HS-27A (cell line): ENCODE results near the gene CTDP1.
"Not testable (repeated sequence)": the region's sequence is repeated elsewhere in the genome, so short reads cannot be mapped to it uniquely, and the experiment has no call there.

Experiments
- DNase-seq: peaks from one replicate; pipeline ENCODE4 v3.0.0-alpha.2; 2012; ENCODE audit warnings: low read depth, missing footprints

The CTDP1 gene

DNA sequence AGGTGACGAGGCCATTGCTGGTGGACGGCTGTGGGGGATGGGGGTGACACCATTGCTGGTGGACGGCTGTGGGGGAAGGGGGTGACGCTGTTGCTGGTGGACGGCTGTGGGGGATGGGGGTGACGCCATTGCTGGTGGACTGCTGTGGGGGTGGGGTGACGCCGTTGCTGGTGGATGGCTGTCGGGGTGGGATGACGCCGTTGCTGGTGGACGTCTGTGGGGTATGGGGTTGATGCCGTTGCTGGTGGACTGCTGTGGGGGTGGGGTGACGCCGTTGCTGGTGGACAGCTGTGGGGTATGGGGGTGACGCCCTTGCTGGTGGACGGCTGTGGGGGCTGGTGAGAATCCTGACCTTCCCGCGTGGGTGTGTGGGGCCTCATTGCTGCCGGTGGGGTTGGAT, 47.1 kb downstream of the CTDP1 start:
- DNase-seq, result no peak

DNA sequence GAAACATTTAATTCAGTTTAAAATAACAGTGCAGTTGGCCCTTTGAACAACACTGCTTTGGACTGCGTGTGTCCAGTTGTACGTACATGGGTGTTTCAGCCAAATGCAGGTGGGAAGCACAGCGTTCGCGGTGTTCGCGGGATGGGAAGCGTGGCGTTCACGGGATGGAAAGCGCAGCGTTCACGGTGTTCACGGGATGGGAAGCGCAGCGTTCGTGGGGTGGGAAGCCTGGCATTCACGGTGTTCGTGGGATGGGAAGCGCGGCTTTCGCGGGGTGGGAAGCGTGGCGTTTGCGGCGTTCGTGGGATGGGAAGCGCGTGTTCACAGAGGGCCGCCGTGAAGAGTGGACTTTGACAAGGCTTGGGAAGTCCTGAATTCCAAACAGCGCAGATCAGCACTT, 47.6 kb downstream of the CTDP1 start:
- no peak for DNase-seq

DNA sequence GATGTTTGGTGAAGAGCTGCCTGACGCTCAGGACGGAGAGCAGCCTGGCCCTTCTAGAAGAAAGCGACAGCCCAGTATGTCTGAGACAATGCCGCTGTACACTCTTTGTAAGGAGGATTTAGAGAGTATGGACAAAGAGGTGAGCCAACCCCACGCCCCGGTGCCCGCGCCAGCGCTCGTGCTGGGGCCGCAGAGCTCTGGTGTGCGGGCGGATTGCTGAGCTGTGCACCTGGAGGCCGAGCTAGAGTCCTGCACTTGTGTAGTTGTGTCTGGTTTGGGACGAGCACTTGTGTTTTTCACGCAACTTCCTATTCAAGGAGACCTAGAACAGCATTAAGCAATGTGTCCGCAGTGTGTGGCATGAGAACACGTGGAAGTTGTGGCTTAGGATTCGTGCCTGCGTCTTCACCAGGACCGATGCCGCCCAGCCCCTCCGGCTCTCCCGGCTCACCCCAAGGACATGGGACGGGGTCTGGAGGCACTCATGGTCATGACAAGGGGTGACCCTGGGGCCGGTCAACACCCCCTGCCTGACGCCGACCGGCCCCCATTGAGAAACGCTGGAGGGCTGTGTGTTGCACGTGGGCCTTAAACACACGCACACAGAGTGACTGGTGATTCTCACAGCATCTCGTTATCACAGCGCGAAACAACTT, 49.5 kb downstream of the CTDP1 start:
- no peak for DNase-seq

DNA sequence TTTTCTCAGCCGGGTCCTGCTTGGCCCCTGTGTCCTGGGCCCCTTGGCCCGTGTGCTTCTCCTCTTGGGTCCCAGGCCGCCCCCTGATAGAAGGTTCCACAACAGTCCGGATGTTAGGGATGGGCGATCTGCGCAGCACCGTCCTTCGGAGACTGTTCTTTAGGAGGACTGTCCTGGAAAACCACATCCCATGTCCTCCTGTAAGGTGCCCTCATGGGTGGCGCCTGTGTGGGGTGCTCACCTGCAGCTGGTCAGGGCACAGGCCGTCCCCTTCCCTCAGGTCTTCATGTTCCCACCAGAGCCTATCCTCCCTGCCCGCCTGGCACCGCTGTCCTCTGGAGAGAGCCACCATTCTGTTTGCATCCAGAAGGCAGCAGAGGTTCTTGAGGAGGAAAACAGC, 50.0 kb downstream of the CTDP1 start:
- DNase-seq, result no peak

DNA sequence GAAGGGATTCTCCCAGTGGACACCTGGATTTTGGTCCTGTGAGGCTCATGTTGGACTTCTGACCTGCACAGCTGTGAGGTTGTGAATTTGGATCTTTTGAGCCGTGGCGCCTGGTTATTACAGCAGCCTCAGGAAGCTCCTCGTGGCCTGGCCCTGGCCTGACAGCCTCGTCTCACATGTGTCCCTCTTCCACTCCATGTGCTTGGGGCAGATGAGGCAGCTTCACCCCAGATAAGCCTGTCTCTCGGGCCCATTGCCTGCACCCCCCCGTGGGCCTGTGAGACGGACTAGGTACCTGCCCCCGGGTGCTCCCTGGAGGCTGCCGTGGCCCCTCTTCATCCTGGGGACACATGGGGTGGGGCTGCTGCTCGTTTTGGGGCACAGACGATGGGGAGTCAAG, 51.2 kb downstream of the CTDP1 start:
- no peak for DNase-seq

DNA sequence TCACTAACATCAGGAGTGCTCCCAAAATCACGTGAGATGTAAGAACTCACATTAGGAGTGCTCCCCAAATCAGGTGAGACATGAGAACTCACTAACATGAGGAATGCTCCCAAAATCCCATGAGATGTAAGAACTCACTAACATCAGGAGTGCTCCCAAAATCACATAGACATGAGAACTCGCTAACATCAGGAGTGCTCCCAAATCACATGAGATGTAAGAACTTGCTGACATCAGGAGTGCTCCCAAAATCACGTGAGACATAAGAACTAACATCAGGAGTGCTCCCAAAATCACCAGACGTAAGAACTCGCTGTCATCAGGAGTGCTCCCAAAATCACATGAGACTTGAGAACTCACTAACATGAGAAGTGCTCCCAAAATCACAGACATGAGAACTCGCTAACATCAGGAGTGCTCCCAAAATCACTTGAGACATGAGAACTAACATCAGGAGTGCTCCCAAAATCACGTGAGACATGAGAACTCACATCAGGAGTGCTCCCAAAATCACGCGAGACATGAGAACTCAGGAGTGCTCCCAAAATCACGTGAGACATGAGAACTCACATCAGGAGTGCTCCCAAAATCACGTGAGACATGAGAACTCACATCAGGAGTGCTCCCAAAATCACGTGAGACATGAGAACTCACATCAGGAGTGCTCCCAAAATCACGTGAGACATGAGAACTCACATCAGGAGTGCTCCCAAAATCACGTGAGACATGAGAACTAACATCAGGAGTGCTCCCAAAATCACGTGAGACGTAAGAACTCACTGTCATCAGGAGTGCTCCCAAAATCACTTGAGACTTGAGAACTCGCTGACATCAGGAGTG, 52.5 kb downstream of the CTDP1 start:
- not testable (repeated sequence) for DNase-seq

DNA sequence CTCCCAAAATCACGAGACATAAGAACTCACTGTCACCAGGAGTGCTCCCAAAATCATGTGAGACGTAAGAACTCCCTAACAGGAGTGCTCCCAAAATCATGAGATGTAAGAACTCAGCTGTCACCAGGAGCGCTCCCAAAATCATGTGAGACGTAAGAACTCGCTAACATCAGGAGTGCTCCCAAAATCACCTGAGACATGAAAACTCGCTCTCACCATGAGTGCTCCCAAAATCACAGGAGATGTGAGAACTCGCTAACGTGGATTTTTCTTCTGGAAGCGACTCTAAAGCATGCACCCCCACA, 53.1 kb downstream of the CTDP1 start:
- DNase-seq, result no peak

DNA sequence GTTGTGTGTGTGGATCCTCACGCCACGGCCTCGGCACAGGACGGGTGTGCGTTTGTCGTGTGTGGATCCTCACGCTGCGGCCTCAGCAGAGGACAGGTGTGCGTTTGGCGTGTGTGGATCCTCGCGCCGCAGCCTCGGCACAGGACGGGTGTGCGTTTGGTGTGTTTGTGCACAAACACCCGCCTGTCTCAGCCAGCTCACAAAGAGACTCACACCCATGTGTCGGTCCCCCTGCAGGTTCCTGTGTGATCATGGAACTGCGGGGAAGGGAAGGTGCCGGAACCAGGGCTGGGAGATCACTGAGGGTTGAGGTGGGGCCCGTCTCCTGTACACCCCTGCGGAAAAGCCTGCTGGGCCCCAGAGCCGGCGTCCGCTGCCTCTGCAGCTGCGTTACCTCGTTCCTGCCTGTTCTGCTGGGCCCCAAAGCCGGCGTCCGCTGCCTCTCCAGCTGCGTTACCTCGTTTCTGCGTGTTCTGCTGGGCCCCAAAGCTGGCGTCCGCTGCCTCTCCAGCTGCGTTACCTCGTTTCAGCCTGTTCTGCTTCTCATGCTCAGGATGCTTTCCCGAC, 53.6 kb downstream of the CTDP1 start:
- DNase-seq, result no peak

DNA sequence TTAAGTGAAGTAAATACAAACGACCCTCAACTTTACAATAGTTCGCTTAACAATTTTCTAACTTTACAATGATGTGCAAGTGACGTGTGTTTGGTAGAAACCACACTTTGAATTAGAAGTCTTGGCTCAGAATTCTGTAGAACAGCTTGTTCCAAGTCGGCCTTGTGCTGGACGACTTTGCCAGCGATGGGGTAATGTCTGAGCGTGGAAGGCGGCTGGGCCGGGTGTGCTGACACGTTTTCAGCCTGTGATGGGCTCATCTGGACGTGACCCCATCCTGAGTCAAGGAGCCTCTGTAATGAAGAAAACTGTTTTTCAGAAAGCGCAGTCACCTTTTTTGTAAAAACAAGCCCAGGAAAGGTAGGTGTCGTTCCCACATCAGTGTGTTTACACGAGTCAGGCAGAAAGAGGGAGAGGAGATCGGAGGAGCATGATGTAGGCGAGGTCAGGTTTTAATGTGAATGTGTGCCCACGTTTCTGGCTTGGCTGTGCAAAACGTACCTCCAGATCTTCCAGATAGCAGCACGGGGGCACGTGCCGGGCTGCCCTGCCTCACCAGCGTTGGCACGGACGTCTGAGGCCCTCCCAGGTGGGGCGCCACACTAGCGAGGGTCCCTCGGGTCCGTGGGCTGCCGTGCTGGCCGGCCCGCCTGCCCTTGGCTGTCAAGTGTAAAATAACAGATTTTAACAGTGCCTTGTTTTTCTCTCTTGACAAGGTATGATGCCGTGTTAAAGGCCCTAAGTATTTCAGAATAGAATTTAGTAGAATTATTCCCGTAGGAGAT, 54.6 kb downstream of the CTDP1 start:
- DNase-seq, result no peak

DNA sequence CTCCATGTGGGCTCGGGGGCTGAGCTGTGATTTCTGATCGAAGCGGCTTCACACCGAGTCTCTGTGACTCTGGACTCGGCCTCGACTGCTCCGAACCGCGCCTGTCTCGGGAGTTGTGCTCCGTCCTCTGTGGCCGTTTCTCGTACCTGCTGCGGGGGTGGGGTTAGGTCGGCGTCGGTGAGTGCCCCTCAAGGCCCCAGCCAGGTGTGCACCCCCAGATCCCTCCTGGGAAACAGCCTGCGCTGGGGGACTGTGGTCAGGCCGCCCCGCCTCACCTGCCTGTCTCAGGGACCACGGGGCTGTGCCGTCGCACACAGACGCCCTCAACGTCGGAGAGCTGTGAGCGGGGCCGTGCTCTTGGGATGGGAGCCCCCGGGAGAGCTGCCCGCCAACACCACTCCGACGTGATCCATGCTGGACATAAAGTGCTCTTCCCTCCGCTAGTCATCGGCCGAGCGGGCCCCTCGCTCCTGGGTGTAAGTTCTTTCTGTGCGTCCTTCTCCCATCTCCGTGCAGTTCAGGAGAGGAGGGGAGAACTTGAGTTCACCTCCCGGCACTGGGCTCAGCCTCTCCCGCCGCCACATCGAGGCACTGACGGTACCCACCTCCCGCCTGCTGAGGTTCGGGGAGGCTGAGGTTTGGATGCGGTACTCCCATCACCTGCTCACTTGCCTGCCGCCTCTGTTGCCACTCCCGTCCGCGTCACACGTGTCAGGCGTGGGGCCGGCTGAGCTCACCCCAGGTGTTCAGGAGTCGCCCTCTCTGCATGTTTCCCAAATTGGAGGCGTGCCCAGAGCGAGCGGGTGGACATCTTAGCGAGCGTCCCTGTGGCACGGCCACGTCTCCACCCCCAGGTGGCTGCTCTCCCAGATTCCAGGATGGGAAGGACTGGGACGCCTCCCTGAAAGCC, 55.7 kb downstream of the CTDP1 start:
- no peak for DNase-seq

DNA sequence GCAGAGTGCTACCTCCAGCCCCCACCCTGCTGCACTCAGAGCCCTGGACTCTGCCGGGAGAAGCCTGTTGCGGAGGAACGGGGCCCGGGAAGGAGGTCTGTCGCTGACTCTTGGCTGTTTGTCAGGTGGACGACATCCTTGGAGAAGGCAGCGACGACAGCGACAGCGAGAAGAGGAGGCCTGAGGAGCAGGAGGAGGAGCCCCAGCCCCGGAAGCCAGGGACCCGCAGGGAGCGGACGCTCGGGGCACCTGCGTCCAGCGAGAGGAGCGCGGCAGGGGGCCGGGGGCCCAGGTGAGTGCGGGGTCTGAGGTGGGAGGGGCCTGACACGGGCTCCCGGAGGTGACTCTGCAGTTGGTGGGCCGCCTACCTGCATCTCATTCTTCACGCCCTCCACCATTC, 56.6 kb downstream of the CTDP1 start:
- DNase-seq, result no peak

DNA sequence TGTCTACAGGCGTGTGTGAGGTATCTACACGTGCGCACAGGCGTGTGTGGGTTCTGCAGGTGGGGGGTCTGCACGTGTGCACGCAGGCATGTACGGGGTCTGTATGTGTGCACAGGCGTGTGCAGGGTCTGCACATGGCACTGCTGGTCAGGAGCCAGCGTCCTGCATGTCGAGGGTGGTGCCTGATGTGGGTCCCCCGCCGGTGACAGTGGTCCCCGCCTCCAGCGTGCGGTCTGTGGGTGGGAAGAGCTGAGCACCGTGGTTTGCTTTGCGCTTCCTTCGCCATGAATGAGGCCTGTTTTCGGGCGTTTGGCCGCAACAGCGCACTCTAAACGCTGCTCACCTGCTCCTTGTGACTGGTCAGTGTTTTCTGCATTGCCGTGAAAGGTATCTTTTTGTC, 57.2 kb downstream of the CTDP1 start:
- no peak for DNase-seq

DNA sequence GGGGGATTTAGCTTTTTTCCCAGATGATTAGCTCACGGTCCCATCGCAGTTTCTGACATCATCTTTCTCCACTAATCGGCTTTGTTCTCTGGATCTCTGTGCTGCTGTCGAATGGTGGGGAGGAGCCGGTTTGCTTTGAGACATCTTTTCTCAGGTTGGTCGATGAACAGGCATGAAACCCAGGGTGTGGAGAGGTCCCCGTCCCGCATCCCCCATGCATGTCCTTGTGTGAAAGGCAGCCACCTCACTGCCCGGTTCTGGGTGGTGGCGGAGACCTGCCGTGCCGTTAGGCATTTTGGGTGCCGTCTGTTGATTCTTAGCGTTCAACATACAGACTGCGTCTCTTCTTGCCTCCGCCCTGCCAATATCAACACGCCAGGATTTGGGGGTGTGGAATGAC, 57.8 kb downstream of the CTDP1 start:
- DNase-seq, result no peak

DNA sequence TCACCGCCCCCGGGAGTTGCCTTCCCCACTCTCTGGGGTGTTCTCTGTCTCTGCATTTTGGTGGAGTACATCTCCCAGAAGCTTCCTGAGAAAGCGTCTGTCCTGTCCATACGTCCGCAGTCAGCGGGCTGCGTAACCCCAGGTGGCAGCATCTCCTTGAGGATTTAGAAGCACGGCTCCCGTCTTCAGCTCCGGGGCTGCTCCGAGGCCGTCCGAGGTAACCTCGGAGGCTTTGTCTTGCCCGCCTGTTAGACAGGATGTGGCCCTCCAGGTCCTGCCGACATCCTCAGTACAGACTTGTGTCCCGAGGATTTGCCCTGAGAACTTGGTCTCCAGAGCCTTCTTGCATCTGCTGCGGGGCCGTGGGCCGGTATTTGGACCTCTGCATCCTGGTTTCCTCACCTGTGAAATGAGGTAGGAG, 58.4 kb downstream of the CTDP1 start:
- no peak for DNase-seq

DNA sequence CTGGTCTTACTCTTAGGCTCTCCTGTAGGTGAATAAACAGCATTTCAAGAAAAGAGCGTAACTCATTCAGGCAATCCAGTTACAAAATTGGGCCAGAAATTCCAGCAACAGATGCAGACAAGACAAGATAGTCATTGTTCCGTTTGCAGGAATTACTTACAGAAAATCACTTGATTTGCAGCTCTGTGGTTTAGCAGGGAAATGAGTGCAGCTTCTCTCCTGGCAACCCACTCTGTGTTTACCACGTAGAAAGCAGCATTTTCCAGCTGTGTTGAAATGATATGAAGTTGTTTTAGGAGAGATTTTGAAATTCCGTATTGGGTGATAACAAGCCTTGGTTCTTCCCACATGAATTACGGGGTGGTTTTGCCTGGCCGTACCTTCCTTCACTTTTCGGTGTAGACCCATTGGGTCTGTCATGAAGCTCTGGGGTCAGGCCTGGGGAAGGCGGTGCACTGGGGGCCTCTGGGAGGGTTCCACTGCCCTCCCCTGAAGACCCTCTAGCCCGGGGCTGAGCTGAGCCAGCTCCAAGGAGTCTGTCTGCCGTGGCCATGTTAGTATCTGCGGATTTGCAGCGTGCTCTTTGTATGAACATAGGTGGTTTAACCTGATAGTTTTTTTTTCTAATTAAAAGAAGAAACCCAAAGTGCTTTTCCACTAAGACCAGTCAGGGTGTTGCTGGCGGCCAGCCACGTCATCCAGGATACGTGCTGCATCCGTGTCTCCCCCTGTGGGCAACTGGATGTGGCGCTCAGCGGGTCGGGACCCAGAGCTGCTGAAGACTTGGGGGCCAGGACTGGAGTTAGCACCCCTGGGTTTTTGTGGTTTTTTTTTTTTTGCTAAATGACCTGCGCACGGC, 59.2 kb downstream of the CTDP1 start:
- no peak for DNase-seq

DNA sequence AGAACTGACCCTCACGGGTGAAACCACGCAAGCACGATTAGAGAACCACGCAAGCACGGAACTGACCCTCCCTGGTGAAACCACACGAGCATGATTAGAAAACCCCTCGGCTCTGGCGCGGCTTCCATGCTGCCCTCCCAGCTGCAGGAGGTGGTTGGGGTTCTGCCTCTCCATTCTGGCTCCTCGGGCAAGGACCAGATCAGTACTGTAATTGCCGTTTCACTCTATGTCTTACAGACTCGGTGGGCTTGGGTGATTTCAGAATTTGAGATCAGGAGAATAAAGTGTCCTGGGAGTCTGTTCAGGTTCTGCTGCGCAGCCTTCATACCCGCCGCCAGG, 59.8 kb downstream of the CTDP1 start:
- no peak for DNase-seq

DNA sequence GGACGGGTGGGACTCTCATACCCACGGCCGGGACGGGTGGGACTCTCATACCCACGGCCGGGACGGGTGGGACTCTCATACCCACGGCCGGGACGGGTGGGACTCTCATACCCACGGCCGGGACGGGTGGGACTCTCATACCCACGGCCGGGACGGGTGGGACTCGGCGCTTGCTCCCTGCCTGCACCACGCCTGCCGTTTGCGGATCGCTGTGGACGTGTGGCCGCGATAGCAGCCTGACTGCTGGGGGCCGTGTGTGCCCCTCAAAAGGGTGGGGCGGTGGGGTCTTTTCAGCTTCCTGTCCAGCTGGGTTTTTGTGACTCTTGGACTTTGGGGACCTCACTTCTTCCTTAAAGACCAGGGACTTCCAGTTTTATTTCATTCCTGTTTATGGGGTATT, 60.4 kb downstream of the CTDP1 start:
- DNase-seq, result not testable (repeated sequence)

DNA sequence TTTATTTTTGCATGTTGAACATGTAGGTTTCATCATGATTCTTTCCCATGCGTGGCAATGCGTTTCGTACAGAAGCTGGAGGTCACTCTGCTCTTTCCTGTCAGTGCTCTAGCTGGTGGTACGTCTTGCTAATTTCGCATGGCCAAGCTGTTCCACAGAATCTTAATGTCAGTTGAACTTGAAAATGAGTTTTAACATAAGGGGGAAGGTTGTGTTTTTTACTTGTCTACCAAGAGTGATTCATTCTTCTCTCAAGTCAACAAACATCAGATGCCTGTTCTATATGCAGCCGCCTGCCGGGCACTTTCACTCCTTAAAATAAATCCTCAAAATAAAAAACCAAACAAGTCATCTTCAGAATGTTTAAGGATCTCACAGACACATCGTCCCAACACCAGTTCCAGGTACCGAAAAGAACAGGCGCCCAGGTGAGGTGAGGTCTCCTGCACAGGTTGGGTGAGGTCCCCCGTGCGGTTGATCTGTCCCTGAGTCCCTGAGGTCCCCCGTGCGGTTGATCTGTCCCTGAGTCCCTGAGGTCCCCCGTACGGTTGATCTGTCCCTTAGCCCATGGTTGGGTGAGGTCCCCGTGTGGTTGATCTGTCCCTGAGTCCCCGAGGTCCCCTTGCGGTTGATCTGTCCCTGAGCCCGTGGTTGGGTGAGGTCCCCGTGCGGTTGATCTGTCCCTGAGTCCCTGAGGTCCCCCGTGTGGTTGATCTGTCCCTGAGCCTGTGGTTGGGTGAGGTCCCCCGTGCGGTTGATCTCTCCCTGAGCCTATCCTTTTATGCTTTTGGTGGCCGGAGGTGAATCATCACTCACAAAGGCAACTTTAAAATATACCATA, 61.1 kb downstream of the CTDP1 start:
- DNase-seq, result no peak

DNA sequence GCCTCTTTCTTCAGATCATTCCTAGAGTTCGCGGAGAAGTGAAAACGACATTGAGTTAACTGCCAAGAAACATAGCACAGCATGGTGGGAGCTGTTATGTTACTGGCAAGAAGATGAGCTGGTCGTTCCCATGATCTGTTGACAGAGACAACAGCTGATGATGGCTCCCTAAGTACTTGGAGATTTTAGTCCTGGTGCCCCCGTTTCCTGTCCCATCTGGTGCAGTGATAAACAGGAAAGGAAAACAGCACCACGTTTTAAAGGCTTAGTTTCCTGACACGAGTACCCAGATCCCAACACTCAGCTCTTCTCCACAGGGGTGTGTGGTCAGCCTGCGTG, 61.7 kb downstream of the CTDP1 start:
- no peak for DNase-seq

DNA sequence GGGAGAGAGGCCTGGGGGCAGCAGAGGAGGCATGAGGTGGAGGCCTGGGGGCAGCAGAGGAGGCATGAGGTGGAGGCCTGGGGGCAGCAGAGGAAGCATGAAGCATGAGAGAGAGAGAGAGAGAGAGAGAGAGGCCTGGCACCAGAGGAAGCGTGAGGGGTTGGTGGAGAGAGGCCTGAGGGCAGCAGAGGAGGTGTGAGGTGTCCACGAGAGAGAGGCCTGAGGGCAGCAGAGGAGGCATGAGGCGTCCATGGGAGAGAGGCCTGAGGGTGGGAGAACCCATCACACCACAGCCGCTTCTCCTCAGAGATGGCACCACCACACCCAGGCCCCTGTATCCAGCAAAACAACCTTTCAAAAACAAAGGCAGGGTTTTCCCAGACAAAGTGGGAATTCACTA, 62.5 kb downstream of the CTDP1 start:
- DNase-seq, result no peak
